HG03039 (cell line): ENCODE measurements around the gene SLU7.

Experiments
- ATAC-seq: cut with Tn5 transposase; IDR thresholded peaks from one replicate; pipeline ENCODE4 v1.9.1; 2021; ENCODE audit warnings: mild to moderate bottlenecking, moderate library complexity; ENCODE audit not compliant: unreplicated experiment

Gene SLU7

GRCh38 chr5:160369990-160370712, 48.7 kb downstream of the SLU7 start, which contains the start of gene C1QTNF2:
C1QTNF2 (minus strand) TSS chr5:160370626; CDS start chr5:160355011, 15,615 bp downstream.
- ATAC-seq = no peak

- no peak for ATAC-seq
These were observed 51.0 kb downstream of the SLU7 start for GRCh38 chr5:160367885-160368284.

- ATAC-seq = no peak
These were observed 51.6 kb downstream of the SLU7 start for GRCh38 chr5:160367261-160367660.

GRCh38 chr5:160366230-160366629, 52.7 kb downstream of the SLU7 start:
- ATAC-seq = no peak

GRCh38 chr5:160363660-160364395, 55.1 kb downstream of the SLU7 start:
- ATAC-seq = no peak

- no peak for ATAC-seq
These were observed 55.7 kb downstream of the SLU7 start for GRCh38 chr5:160363211-160363610.

- ATAC-seq = no peak
These were observed 57.2 kb downstream of the SLU7 start for GRCh38 chr5:160361624-160362228.

GRCh38 chr5:160360310-160360709, 58.6 kb downstream of the SLU7 start:
- ATAC-seq = no peak

- no peak for ATAC-seq
These were observed 59.1 kb downstream of the SLU7 start for GRCh38 chr5:160359816-160360215.

- ATAC-seq = no peak
These were observed 59.6 kb downstream of the SLU7 start for GRCh38 chr5:160359242-160359641.

GRCh38 chr5:160357861-160358411, 60.9 kb downstream of the SLU7 start:
- no peak for ATAC-seq

- ATAC-seq = no peak
These were observed 61.5 kb downstream of the SLU7 start for GRCh38 chr5:160357394-160357793.

- no peak for ATAC-seq
These were observed 62.1 kb downstream of the SLU7 start for GRCh38 chr5:160356550-160357347.

GRCh38 chr5:160354666-160355065, 64.2 kb downstream of the SLU7 start:
- ATAC-seq = no peak

- ATAC-seq = no peak
These were observed 65.5 kb downstream of the SLU7 start for GRCh38 chr5:160353379-160353778.

GRCh38 chr5:160352308-160352707, 66.6 kb downstream of the SLU7 start:
- no peak for ATAC-seq
